AG08396 (cell line): ENCODE results near the gene TSTD2.
A peak's percentile ranks its signal among the peaks of the same experiment; 100 is the strongest.
"Not testable (repeated sequence)": the region's sequence is repeated elsewhere in the genome, so short reads cannot be mapped to it uniquely, and the experiment has no call there.

Experiments used
- DNase-seq: peaks from one replicate; pipeline ENCODE4 v3.0.0; 2012; ENCODE audit warnings: low spot score, mixed read lengths

Gene TSTD2

DNA sequence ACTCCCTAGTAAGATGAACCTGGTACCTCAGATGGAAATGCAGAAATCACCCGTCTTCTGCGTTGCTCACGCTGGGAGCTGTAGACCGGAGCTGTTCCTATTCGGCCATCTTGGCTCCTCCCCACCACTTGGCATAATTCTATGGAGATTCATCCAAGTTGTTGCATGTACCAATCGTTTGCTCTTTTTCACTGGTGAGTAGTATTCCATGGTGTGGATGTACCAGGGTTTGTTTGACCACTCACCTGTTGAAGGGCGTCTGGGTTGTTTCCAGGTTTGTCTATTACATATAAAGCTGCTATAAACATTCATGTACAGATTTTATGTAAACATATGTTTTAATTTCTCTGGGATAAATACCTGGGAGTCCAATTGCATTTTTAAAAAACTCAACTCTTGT lies 46.3 kb downstream of the TSTD2 start:
- not testable (repeated sequence) for DNase-seq

DNA sequence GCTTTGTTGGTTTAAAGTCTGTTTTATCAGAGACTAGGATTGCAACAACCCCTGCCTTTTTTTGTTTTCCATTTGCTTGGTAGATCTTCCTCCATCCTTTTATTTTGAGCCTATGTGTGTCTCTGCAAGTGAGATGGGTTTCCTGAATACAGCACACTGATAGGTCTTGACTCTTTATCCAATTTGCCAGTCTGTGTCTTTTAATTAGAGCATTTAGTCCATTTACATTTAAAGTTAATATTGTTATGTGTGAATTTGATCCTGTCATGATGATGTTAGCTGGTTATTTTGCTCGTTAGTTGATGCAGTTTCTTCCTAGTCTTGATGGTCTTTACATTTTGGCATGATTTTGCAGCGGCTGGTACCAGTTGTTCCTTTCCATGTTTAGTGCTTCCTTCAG lies 48.4 kb downstream of the TSTD2 start:
- DNase-seq = not testable (repeated sequence)

DNA sequence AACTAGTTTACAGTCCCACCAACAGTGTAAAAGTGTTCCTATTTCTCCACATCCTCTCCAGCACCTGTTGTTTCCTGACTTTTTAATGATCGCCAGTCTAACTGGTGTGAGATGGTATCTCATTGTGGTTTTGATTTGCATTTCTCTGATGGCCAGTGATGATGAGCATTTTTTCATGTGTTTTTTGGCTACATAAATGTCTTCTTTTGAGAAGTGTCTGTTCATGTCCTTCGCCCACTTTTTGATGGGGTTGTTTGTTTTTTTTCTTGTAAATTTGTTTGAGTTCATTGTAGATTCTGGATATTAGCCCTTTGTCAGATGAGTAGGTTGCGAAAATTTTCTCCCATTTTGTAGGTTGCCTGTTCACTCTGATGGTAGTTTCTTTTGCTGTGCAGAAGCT lies 51.6 kb downstream of the TSTD2 start:
- DNase-seq = not testable (repeated sequence)

DNA sequence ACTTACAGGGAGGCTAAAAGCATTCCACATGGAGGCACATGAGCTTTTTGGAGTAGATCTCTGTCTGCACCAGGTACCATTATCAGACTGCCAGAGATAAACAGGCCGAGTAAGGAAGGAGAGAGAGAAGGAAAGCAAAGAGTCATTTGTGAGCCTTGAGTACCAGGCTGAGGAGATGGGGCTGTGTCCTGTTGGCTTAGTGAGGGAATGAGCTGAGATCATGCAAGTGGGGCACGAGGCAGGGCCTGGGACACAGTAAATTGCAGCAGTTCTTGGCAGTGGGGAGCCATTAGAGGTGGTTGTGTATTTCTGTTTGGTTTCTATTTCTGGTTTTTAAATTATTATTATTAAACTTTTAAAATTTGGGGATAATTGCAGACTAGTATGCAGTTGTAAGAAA lies 53.3 kb downstream of the TSTD2 start:
- DNase-seq = no peak

DNA sequence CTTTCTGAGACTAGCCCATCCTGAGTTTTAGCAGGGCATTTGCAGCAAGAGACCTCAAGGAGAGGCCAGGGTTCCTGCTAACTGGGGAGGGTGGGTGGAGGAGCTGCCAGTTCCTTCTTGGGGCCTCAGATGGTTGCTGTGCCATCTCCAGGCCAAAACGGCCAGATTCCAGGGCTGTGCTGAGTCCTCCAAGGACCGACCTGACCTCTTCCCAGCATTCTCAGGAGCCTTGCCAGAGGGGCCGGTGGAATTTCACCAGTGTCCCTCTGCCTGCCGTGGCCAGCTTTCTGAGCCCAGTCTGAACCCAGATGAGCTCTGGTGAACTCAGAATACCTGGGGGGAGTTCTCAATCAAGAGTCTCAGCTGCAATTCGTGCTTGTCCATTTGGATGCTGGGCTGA lies 54.3 kb downstream of the TSTD2 start:
- DNase-seq = no peak

DNA sequence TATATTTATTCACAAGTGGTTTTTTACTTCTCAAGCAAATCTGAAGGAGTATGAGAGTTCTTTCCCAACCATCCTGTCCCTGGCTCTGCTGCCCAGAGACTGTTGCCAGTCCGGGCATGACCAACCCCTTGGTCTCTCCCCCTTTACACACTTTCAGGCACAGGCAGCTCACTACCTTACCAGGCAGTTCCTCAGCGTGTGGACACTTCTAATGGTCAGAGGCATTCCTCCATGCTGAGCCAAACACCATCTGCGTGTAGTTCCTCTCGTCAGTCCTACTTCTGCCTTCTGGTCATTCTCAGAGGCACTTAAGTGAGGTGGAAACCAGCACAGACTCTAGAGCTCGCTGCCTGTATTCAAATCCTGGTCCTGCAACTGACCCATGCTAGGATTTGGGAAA lies 56.1 kb downstream of the TSTD2 start:
- DNase-seq = no peak

DNA sequence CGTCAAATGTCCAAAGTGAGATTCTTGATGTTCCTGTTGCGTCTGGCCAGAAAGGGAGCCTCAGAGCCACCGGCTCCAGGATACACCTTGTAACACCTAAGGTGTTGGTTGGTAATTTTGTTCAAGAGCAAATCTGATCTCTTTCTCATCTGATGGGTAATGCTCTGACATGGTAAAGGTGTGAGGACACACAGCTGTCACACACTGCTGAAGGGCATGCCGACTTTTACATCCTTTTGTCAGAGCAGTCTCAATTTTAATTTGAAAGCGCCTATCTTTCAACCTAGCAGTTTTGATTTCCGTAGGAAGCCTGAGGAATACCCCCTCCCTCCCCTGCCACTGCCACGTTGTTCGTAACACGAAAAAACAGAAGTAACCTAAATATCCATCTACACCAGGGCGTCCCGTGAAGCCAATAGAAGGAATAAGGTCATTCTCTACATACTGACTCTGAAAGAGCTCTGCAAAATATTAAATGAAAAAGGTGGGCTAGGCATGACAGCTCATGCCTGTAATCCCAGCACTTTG lies 57.4 kb downstream of the TSTD2 start:
- DNase-seq = no peak

DNA sequence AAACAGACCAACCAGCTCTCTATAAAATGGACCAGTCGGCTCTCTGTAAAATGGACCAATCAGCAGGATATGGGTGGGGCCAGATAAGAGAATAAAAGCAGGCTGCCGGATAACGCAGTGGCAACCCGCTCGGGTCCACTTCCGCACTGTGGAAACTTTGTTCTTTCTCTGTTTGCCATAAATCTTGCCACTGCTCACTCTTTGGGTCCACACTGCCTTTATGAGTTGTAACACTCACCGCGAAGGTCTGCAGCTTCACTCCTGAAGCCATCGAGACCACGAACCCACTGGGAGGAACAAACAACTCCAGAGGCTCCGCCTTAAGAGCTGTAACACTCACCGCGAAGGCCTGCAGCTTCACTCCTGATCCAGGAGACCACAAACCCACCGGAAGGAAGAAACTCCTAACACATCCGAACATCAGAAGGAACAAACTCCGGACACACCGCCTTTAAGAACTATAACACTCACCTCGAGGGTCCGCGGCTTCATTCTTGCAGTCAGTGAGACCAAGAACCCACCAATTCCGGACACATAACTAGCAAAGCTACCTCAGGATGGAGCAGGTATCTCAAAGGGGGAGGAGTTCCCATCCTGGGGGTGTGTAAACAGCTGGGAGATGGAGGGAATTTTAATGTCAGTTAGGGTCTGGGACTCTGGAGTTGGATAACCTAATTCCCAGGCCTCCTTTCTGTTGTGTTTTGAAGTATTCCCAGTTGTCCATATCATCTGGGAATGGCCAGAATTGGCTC lies 58.1 kb downstream of the TSTD2 start:
- DNase-seq = not testable (repeated sequence)

DNA sequence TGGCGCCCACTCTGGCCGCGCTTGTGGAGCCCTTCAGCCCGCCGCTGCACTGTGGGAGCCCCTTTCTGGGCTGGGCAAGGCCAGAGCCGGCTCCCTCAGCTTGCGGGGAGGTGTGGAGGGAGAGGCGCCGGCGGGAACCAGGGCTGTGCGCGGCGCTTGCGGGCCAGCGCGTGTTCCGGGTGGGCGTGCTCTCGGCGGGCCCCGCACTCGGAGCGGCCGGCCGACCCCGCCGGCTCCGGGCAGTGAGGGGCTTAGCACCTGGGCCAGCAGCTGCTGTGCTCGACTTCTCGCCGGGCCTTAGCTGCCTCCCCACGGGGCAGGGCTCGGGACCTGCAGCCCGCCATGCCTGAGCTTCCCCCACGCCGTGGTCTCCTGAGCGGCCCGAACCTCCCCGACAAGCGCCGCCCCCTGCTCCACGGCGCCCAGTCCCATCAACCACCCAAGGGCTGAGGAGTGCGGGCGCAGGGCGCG lies 59.0 kb downstream of the TSTD2 start:
- not testable (repeated sequence) for DNase-seq

DNA sequence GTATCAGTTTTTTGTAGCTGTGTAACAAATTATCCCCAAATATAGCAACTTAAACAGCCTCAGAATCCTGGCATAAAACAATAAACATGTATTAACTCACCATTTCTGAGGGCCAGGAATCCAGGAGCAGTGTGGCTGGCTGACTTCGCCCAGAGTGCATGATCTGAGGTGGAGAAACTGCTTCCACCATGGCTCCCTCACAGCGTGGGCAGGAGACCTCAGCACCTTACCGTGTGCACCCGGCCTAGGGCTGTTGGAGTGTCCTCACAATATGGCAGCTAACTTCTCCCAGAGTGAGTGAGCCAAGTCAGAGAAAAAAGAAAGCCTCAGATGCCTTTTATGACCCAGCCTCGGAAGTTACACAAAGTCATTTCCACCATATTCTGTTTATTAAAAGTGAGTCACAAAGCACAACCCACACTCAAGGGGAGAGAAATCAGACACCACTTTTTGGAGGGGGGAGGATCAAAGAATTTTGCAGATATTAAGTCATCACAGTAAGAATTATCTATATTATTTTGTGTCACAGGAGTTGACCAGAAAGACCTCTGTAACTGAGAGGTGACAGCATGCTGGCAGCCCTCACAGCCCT lies 59.6 kb downstream of the TSTD2 start:
- peak; percentile 34 for DNase-seq

DNA sequence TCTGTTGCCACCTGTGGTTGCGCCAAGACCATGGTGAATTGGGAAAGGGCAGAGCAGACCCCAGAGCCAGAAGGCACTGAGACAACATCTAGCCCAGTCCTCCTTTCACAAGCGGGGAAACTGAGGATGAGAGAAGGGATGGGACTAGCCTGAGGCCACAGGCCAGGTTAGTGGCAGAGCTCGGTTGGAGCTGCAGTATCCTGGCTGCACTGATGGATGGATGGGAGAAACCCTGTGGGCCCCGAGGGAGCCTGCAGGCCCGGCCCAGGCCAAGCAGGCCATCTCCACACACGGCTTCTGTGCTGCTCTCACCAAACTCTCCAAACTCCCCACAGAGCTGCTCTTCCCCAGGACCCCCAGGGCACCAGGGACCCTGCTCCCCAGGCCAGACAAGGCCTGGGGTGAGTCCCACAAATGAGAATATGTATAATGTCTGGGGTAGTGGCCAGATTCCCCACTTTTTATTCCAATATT lies 60.2 kb downstream of the TSTD2 start:
- no peak for DNase-seq

DNA sequence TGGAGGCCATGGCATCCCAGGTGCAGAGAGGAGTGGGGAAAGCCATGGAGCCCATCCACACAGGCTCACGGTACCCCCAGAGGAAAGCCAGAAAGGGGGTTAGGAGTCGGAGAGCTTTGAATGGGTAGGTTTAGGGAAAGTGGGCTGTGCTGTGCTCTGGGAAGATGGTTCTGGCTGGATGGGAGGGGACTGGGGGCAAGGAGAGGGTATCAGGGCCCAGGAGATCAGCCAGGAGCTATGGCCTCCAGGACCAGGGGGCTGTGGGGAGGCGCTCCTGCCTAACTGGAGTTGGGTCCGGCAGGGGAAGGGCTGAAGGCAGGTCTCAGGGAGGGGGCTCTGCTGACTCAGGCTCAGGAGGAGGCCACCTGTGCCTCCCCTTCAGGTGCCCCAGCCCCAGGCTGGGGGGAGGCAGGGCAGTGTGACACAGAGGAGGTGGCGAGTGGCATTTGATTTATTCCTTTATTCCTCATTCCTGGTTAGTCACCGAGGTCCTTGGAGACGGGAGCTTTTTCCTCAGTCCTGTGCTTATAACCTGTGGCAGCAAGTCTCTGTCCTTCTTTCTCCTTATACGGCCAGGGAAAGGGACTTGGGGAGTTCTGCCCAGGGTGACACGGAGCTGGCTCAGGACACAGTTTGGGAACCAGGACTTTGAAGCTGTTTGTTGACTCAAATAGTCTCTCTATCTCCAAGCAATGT lies 60.8 kb downstream of the TSTD2 start:
- no peak for DNase-seq

DNA sequence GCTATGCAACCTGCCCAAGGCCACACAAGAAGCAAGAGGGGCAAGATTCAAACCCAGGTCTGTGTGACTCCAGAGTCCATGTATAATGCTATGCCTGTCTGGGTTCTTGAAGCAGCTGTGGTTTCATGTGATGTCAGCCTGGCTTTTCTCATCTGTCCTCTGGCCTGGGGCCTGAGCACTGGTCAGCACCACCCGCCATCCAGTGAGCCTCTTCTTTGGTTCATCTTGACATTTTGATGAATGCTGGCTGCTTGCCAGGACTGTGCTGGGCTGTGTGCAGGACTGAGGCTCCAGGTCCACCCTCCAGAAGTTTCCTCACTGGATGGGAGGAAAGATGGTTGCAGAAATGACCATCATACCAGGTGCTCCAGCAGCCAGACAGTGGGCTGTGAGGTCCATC lies 61.5 kb downstream of the TSTD2 start:
- no peak for DNase-seq

DNA sequence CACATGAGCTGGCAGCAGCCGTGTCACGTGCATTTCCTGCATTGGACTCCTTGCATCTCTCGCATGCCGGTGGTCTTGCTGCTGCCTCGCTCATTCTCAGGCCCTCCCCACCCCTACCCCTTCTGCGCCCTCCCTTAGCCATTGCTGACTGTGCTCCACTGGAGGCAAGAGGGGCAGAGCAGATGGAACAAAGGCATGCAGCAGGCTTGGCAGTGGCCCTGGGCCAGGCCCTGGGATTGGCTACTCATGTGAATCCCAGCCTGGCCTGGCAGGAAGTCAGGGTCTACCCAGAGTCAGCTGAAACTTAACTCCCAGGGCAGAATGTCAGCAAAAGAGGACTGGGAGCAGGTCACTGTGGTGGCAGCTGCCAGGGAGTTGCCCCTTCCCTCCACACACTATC lies 62.3 kb downstream of the TSTD2 start:
- peak; percentile 35 for DNase-seq

DNA sequence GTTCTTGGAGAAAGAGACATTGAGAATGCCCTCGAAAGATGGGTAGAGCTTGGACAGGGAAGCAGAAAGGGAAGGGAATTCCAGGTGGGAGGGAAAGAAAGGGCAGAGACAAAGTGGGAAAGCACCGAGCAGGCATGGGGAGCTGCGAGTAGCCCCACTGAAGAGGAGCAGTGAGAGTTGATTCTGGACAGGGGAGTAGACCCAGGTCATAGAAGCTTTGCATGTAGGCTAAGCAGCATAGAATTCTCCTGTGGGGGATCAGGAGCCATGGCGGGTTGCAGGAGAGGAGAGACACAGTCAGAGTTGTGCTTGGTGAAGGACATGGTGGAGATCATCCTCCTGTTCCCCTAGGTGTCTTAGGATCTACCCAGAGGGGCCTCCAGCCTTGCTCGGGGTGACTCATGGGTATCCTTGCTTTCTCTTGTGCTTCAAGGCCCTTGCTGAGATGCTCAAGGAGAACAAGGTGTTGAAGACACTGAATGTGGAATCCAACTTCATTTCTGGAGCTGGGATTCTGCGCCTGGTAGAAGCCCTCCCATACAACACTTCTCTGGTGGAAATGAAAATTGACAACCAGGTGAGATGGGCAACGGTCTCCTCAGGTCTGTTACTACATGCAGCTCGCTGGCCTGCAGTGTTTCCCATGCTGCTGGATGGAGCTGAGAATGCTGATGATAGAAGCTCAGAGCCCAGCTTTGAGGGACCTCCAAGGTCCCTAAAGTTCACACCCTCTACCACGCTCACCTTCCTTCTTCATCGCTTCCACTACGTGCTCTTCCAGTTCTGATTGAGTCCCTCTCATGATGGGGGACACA lies 64.5 kb downstream of the TSTD2 start:
- no peak for DNase-seq

DNA sequence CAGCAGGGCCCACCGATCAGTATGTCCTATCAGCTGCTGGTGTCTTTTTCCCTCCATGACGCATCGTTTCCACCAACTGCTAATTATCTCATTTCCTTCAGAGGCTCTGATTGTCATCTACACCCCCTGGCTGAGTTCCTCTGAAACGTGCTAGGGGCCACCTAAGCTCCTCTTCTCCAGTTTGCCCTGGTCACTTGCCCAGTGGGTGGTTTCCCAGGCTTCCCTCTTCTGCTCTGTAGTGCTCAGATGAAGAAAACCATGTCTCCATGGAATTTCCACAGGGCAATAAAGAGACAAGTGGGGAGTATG lies 65.3 kb downstream of the TSTD2 start:
- DNase-seq = no peak

DNA sequence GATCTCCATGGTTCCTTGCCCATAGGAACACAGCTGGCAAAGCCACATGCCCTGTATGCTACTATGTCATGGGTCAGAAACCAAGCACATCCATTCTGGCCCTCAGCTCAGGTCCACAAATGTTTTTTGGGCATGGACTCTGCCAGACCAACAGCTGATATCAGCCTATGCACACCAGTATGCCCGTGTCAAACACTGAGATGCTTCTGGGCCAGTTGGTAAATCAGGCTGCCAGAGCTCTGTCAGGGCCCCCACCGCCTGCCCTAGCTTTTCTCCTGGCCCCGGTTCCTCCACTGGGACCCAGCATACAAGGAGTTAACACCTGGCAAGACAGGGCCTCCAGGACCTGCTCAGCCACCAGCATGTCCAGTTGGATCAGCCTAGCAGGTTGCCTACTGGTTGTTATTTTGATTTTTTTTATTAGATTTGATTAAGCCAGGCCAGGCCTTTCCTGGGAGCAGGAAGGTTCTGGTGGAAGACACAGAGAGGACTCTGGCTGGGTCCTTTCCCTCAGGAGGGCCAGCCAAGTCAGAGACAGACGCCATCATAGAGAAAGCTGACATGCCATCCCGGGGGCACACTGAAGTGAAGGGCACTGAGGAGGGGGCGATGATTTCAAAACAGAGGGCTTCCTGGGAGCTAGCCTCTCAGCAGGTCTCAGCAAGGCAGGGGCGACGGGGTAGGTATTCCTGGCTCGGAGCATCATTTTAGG lies 65.8 kb downstream of the TSTD2 start:
- no peak for DNase-seq

DNA sequence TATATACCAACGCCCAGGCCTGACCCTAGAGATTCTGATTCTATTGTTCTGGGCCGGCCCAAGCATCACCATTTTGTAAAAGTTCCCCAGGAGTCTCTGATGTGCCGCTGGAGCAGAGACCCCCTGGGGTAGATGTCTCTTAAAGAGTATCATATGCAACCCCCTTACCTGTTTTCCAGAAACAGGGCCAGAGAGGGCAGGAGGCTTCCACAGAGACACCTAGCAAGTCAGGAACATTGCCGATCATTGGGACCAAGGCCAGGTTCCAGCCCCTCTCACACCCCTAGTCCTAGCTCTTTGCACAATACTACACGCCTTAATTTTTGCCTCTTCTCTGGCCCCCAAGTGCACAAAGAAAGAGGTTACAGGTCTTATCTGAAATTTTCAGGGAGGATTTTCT lies 67.9 kb downstream of the TSTD2 start:
- no peak for DNase-seq

DNA sequence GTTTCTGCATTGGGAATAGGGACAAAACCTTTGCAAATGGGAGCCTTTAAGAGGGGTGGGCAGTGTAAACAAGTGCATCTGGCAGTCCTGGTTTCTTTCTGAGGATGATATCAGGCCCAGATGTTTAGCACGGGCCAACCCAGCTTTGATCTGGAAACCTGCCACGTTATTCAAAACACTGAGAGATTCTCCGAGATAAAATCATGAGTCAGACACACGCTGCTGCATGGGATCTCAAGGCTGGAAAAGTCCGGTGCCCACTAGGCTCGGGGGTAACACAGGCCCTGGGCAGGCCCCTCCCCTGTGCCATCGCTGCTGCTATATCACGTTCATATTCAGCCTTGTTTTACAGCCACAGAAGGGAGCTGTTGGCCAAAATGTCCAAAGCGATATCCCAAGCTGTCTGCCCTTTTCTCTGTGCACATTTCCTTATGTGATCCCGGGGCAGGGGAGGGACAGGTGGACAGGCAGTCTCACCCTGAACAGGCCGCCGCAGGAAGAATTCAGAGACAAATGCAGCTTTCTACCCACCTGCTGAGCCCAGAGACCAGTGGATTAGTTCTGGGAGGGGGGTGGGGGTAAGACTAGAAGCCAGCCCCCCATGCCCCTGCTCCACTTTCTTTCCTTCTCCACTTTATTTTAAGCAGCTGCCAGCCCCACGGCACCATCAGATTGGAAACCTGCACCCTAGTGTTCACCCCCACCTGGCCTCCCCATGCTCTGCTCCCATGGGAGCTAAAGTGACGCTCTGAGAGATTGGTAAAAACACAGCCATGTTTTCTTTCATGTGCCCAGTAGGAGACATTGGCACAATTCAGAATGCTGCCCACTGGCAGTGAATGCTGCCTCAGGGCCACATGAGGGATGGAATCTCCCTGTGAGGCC lies 68.6 kb downstream of the TSTD2 start:
- peak; percentile 70 for DNase-seq

DNA sequence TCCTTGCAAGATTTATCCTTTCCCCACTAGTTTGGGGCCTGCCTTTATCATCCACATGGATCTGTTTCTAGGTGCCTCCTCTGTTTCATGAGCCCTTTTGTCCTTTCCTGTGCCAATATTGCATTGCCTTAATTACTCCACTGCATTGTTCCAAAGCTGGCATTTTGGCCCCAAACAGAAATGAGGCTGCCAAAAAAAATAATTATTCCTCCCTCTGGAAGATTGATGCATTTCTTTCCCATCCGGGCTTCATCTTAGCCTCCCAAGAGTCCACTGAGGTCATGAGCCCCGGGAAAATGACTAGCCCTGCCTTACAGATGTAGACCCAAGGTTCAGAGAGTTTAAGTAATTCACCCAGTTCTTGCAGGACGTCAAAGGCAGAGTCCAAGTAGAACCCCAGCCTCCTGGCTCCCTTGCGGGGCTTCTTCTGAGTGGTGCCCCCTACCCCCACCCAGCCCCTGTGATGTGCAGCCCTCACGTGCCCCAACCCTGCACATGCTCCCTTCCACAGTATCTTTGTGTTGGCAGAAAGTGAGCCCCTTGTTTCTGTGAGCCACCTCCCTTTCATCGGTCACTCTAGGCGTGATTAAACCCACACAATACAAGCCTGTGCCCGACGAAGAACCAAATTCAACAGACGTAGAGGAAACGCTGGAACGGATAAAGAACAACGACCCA lies 69.6 kb downstream of the TSTD2 start:
- DNase-seq = no peak
